Astrocyte of the spinal cord (primary cell): Measurements from ENCODE around the gene PRKCH.

Experiments used
- DNase-seq: peaks from one replicate; pipeline ENCODE4 v3.0.0; 2011; ENCODE audit warnings: low read depth, low spot score
- H3K4me3 ChIP-seq: 2 replicates; pipeline ENCODE4 v1.5.1; 2011; ENCODE audit warnings: low read depth, mild to moderate bottlenecking, low read length, moderate library complexity
- in situ Hi-C: cut with HindIII; loops from 2 replicates; pipeline ENCODE4 v1.10.0; 2017; ENCODE audit warnings: low sequenced_read_pairs
- TF ChIP-seq, protein P1 (sequence below): IDR thresholded peaks from 2 replicates; pipeline ENCODE4 v1.5.1; 2012; ENCODE audit warnings: low read depth, mild to moderate bottlenecking, low read length, inconsistent platforms

Gene PRKCH

DNA sequence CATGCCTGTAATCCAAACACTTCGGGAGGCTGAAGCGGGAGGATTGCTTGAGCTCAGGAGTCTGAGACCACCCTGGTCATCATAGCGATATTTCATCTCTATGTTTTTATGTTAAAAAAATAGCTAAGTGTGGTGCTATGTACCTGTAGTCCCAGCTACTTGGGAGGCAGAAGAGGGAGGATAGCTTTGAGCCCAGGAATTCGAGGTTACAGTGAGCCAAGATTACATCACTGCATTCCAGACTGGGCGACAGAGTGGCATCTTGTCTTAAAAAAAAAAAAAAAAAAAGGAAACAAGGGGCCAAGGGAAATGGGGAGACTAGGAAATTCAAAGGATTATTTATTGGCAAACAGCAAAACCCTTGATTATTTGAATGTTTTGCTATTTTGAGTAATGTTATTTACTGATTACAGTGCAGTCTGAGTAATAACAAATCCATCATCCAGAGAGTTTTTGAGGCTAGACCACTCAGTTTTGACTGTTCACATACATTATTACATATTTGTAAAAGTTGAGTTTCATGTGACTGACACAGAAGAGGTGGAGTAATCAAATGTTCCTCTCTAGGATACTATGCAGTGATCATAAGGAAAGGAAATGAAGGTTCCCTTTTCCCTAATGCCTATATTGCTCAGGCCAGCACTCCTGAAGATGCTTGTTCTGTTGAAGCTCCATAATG is 40.8 kb downstream of the PRKCH start:
- TF ChIP-seq, protein P1, sequence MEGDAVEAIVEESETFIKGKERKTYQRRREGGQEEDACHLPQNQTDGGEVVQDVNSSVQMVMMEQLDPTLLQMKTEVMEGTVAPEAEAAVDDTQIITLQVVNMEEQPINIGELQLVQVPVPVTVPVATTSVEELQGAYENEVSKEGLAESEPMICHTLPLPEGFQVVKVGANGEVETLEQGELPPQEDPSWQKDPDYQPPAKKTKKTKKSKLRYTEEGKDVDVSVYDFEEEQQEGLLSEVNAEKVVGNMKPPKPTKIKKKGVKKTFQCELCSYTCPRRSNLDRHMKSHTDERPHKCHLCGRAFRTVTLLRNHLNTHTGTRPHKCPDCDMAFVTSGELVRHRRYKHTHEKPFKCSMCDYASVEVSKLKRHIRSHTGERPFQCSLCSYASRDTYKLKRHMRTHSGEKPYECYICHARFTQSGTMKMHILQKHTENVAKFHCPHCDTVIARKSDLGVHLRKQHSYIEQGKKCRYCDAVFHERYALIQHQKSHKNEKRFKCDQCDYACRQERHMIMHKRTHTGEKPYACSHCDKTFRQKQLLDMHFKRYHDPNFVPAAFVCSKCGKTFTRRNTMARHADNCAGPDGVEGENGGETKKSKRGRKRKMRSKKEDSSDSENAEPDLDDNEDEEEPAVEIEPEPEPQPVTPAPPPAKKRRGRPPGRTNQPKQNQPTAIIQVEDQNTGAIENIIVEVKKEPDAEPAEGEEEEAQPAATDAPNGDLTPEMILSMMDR: no peak
- H3K4me3 ChIP-seq: no peak overlapping the region
- no peak for DNase-seq
- in situ Hi-C loops: no loop called here

DNA sequence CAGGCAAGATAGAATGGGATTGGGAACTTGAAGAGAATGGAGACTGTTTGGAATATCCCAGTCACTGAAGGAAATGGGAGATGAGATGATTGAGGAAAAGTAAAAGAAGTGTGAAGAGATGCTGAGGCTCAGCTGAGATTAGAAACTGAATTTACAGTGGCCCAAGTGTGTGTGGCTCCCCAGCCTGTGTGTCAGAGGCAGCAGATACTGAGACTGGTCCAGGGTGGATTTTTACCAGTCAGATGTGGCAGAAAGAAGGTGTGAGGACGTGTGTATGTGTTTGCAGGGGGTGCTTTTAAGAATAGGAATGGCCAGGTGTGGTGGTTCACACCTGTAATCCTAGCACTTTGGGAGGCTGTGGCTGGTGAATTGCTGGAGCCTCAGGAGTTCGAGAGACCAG is 42.9 kb downstream of the PRKCH start:
- in situ Hi-C loops: no loop called here
- no peak for DNase-seq
- H3K4me3 ChIP-seq: no peak overlapping the region
- TF ChIP-seq, protein P1: no peak

DNA sequence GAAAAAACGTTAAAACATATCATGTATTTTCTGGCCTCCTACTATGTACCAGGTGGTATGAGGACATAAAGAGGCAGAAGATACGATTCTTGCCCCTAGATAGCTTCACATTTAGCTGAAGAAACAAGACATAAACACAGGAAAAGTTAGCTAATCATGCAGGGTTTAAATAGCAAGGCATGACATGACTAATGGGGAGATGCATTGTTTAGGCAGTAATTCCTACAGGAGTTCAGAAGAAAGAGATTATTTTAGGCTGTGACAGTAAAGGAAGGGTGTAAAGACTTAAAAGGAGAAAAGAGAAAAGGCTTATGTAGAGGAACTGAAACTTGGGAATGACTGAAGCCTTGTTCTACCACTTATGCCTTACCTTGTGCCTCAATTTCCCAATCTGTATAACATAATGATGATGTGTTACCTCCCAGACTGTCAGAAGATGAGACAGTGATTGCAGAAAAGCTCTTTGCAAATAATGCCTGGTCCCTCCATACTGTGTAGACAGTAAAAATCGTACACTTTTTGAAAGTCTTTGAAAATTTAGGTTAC is 44.4 kb downstream of the PRKCH start:
- no peak for DNase-seq
- no peak overlapping the region for H3K4me3 ChIP-seq
- TF ChIP-seq, protein P1: no peak
- in situ Hi-C loops: no loop called here

DNA sequence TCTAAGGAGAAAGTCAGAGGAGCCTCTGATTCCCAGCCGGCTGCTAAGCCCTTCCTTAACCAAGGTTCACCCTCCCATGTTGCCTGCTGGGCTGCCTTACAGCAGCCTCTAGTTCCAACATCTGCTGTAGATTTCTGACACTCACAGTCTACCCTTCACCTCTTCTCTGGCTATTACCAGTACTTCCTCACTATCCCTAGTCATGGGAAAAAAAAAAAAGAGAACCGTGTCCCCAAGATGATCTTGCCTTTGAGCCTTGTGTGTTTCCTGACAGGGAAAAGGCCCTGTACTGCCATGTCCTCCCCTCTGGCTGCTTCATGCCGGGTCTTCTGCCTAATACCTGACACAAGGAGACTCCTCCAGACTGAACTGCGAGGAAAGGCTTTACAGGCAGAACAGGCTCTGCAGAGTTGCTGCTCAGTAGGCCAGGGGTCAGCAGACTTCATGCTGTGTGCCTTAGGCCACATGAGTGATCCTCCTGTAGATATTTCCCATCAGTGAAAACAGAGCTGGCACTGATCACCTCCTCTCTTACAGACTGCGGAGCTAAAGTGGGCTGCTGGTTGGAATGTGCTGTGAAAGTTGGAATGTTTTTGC is 46.8 kb downstream of the PRKCH start:
- in situ Hi-C loops: no loop called here
- no peak overlapping the region for H3K4me3 ChIP-seq
- TF ChIP-seq, protein P1: no peak
- no peak for DNase-seq

DNA sequence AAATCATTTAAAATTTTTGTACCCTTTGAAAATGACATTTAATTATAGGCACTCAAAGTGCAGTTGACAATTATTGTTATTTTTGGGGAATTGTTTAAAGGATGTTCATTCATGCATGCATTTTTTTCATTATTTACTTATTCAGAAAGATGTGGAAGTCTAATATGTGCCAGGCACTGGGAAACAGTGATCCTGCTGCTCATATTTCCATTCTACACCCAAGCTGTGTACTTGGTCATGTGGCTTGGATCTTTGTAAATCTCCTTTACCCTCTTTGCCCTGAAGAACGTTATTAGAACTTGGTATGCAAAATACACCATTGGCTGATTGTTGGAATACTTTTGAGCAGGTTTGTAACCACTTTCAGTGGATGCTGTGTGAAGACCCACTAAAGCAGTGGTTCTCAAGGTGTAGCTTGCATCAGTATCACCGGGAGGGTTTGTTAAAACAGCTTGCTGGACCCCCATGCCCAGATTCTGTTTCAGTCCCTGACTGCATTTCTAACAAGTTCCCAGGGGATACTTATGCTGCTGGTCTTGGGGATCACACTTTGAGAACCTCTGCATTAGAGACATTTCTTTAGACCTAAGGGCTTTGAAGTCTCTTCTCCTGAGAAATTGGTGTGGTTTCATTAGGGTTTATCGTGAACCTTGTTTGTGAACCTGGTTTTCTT is 47.5 kb downstream of the PRKCH start:
- in situ Hi-C loops: no loop called here
- H3K4me3 ChIP-seq: no peak overlapping the region
- TF ChIP-seq, protein P1: no peak
- DNase-seq: no peak

DNA sequence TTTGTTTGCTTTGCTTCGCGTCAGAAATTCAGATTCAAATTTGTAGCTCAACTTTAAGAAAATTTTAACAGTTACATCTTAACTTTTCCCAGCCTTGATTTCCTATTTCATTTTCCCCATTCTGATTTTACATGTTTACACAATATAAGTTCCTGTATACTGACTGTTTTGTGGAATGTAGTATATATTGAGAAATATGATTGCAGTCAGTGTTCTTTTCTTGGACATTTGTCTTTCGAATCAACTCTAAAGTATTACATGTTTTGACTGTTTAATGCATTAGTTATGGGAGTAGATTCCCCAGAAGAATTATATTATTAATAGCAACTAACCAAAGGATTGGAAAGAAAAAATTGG is 48.1 kb downstream of the PRKCH start:
- in situ Hi-C loops: no loop called here
- no peak for DNase-seq
- TF ChIP-seq, protein P1: no peak
- H3K4me3 ChIP-seq: no peak overlapping the region
